Lung (tissue), 12 donors: ENCODE measurements around the gene FGF19. TPM values are rescaled to one million over a fixed set of nuclear protein-coding genes. Genes with fewer than 3 reads are reported as not detected.

Source experiments
- ATAC-seq: fragments of 200-7000 bp; cut with Tn5 transposase; one replicate; pipeline ENCODE4 v1.9.1; 2020; ENCODE audit warnings: moderate number of reproducible peaks; ENCODE audit not compliant: insufficient read depth, low FRiP score
- DNase-seq, 3 donors: peaks; one replicate each; pipeline ENCODE4 v3.0.0-alpha.2; 2013 to 2017
- H3K27ac ChIP-seq, 2 donors: one replicate each; pipeline ENCODE4 v1.5.1; 2013; ENCODE audit warnings: mild to moderate bottlenecking in 2 of 2, moderate library complexity in 2 of 2, control low read depth in 1 of 2, inconsistent platforms in 1 of 2, low read depth in 1 of 2, low read length in 1 of 2
- H3K27me3 ChIP-seq, 3 donors: one replicate each; pipeline ENCODE4 v1.5.1; 2013; ENCODE audit warnings: low read length in 2 of 3; ENCODE audit not compliant: control insufficient read depth in 3 of 3, insufficient read depth in 3 of 3
- H3K36me3 ChIP-seq, 4 donors: one replicate each; pipeline ENCODE4 v1.5.1; 2013; ENCODE audit warnings: low read length in 4 of 4, mild to moderate bottlenecking in 1 of 4, moderate library complexity in 1 of 4; ENCODE audit not compliant: control insufficient read depth in 4 of 4, insufficient read depth in 4 of 4
- H3K4me1 ChIP-seq, 5 donors: one replicate each; pipeline ENCODE4 v1.5.1; 2013; ENCODE audit warnings: low read length in 5 of 5, mild to moderate bottlenecking in 2 of 5, moderate library complexity in 1 of 5; ENCODE audit not compliant: control insufficient read depth in 5 of 5, insufficient read depth in 5 of 5
- H3K4me3 ChIP-seq: one replicate; pipeline ENCODE4 v1.5.1; 2013; ENCODE audit warnings: mild to moderate bottlenecking, control low read depth, moderate library complexity
- H3K9ac ChIP-seq, 2 donors: one replicate each; pipeline ENCODE4 v1.5.1; 2013; ENCODE audit warnings: low read length in 2 of 2, control low read depth in 1 of 2; ENCODE audit not compliant: insufficient read depth in 1 of 2
- H3K9me3 ChIP-seq, 4 donors: one replicate each; pipeline ENCODE4 v1.5.1; 2013; ENCODE audit warnings: low read length in 3 of 4, mild to moderate bottlenecking in 1 of 4, moderate library complexity in 1 of 4; ENCODE audit not compliant: control insufficient read depth in 4 of 4, insufficient read depth in 3 of 4
- WGBS, 2 donors: extraction: QIAGEN DNeasy Blood & Tissue Kit; methylation state at CpG; one replicate each; pipeline ENCODE4 v1.1.7; 2013; 5-methylcytosine and 5-hydroxymethylcytosine counted together
- polyA plus RNA-seq, 2 donors: library from polyadenylated mRNA; stranded (reverse); fragments of 200-250 nt; gene quantifications; one replicate each; pipeline ENCODE4 v1.2.1, GENCODE V29; 2013
- total RNA-seq, 2 donors: library from RNA; depleted of rRNA in 1 of 2; stranded (reverse); fragments of >200 nt in 1 of 2; gene quantifications; one replicate each; pipeline ENCODE4 v1.2.1, GENCODE V29; 2014 to 2021
- TF ChIP-seq, protein P1 (sequence below): IDR thresholded peaks from 2 replicates; pipeline ENCODE4 v1.5.1; 2012; ENCODE audit warnings: mild to moderate bottlenecking; ENCODE audit errors: control extremely low read depth, extremely low read depth
- donor health status: control.
- donor health status: control.
- donor health status: Bipolar disorder and iron deficiency.
- donor health status: healthy.
- donor health status: DM: yes; HTN: yes; CAD: no.

Gene FGF19
- total and polyA plus RNA-seq, 4 donors: 0.09 TPM; not detected in 3

- TF ChIP-seq, protein P1, sequence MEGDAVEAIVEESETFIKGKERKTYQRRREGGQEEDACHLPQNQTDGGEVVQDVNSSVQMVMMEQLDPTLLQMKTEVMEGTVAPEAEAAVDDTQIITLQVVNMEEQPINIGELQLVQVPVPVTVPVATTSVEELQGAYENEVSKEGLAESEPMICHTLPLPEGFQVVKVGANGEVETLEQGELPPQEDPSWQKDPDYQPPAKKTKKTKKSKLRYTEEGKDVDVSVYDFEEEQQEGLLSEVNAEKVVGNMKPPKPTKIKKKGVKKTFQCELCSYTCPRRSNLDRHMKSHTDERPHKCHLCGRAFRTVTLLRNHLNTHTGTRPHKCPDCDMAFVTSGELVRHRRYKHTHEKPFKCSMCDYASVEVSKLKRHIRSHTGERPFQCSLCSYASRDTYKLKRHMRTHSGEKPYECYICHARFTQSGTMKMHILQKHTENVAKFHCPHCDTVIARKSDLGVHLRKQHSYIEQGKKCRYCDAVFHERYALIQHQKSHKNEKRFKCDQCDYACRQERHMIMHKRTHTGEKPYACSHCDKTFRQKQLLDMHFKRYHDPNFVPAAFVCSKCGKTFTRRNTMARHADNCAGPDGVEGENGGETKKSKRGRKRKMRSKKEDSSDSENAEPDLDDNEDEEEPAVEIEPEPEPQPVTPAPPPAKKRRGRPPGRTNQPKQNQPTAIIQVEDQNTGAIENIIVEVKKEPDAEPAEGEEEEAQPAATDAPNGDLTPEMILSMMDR: no peak
- Histone ChIP-seq H3K9ac (no peak overlapping the region), H3K27ac (no peak overlapping the region), H3K9me3 (no peaks in the 10 kb centered on the region), H3K27me3 (peaks cover 21 to 30% (median 27%) of the 10 kb centered on the region in 3 donors), H3K36me3 (no peaks in the 10 kb centered on the region), H3K4me1 (peaks cover 0 to 19% (median 9%) of the 10 kb centered on the region in 5 donors), H3K4me3 (no peak overlapping the region)
- ATAC-seq (no peak), DNase-seq (peak; percentile 92 to 95 (median 93))
- WGBS, 2 donors: 23% methylated on average over 20 of the region's 20 CpGs
Measured at GRCh38 chr11:69700278-69701140, 3.3 kb downstream of the FGF19 start.

DNA sequence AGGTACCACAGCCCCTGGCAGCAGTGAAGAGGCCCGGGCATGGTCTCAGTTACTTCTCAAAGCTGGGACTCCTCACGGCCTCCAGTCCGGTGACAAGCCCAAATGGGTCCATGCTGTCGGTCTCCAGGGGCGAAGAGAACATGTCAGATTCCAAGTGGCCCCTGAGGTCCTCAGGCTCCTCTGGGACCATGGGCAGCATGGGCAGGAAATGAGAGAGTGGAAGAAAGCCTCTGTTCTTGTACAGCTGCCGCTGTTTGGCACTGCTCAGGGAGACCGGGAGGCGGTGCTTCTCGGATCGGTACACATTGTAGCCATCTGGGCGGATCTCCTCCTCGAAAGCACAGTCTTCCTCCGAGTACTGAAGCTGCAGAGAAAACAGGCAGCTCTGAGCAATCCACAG is 4.6 kb downstream of the FGF19 start:
- TF ChIP-seq, protein P1: no peak
- no peak for ATAC-seq

GRCh38 chr11:69698362-69698761 is 5.5 kb downstream of the FGF19 start:
- Histone ChIP-seq H3K27ac (no peak overlapping the region), H3K36me3 (no peaks in the 10 kb centered on the region), H3K4me3 (no peak overlapping the region), H3K9me3 (no peaks in the 10 kb centered on the region), H3K9ac (no peak overlapping the region), H3K4me1 (peaks cover 2 to 19% (median 4%) of the 10 kb centered on the region in 5 donors), H3K27me3 (peaks cover under 1 to 22% (median 19%) of the 10 kb centered on the region in 3 donors)
- TF ChIP-seq, protein P1: no peak
- DNase-seq (no peak), ATAC-seq (no peak)
- WGBS, 2 donors: 85 to 90% methylated on average over 2 of the region's 2 CpGs

More for the DNA sequence above, 4.6 kb downstream of the FGF19 start:
- Histone ChIP-seq H3K9me3 (no peaks in the 10 kb centered on the region), H3K4me1 (peaks cover 4 to 19% (median 7%) of the 10 kb centered on the region in 5 donors), H3K27me3 (peaks cover 9 to 23% (median 20%) of the 10 kb centered on the region in 3 donors), H3K36me3 (no peaks in the 10 kb centered on the region), H3K4me3 (no peak overlapping the region), H3K27ac (no peak overlapping the region), H3K9ac (peak overlapping the region in 1 of 2 donors; percentile 13)
- DNase-seq: peak in 1 of 3 donors; percentile 17
- WGBS, 2 donors: 73 to 83% methylated on average over 13 of the region's 13 CpGs
